Adrenal gland (tissue), 12 donors: ENCODE measurements around the gene ZNF346. TPM values are rescaled to one million over a fixed set of nuclear protein-coding genes. Genes with fewer than 3 reads are reported as not detected.
"Not testable (repeated sequence)": the region's sequence is repeated elsewhere in the genome, so short reads cannot be mapped to it uniquely, and the experiment has no call there.

ENCODE experiments used
- DNase-seq, 7 donors: peaks; one replicate each; pipeline ENCODE4 v3.0.0-alpha.2; 2019 to 2020
- H3K27ac ChIP-seq, 5 donors: fragments of 200-600 bp; sonication (generic) in 4 of 5; 1 replicate in 3 of 5; 2 replicates in 2 of 5; pipeline versions ENCODE4 v1.5.1 to v1.8.0; 2016 to 2020; ENCODE audit warnings: mild to moderate bottlenecking in 1 of 5
- H3K27me3 ChIP-seq: fragments of 200-600 bp; 2 replicates; pipeline ENCODE4 v1.8.0; 2021
- H3K36me3 ChIP-seq, 2 donors: fragments of 200-600 bp; replicated peaks in 1 of 2; 1 replicate in 1 of 2; 2 replicates in 1 of 2; pipeline versions ENCODE4 v1.5.1 to v1.8.0; 2018 to 2022
- H3K4me1 ChIP-seq, 2 donors: fragments of 200-600 bp; replicated peaks in 1 of 2; 1 replicate in 1 of 2; 2 replicates in 1 of 2; pipeline versions ENCODE4 v1.5.1 to v1.8.0; 2018 to 2021
- H3K4me3 ChIP-seq, 4 donors: fragments of 200-600 bp; sonication (generic) in 3 of 4; one replicate each; pipeline ENCODE4 v1.5.1; 2016 to 2018
- H3K9me3 ChIP-seq, 3 donors: fragments of 200-600 bp; sonication (generic) in 1 of 3; replicated peaks in 1 of 3; 1 replicate in 2 of 3; 2 replicates in 1 of 3; pipeline versions ENCODE4 v1.5.1 to v1.8.0; 2016 to 2021
- POLR2A ChIP-seq, 2 donors: fragments of 450-650 bp; IDR thresholded peaks; one replicate each; pipeline ENCODE4 v1.6.1; 2017; ENCODE audit warnings: antibody characterized with exemption in 2 of 2, mild to moderate bottlenecking in 2 of 2, moderate library complexity in 1 of 2
- WGBS, 4 donors: extraction: QIAGEN DNeasy Blood & Tissue Kit in 2 of 4; methylation state at CpG; one replicate each; pipeline versions ENCODE4 v1.1.5 to v1.1.7; 2013 to 2017; 5-methylcytosine and 5-hydroxymethylcytosine counted together
- intact Hi-C, 2 donors: fragments of 100-400 bp; cut with DNase I; formaldehyde crosslinking; loops; one replicate each; pipeline versions ENCODE4 v1.14.1 to v1.15.0; 2022 to 2023
- polyA plus RNA-seq, 3 donors: library from polyadenylated mRNA; stranded (reverse); fragments of 200-250 nt in 2 of 3; fragments of 350-450 nt in 1 of 3; fragmentation: Illumina TruSeq in 1 of 3; extraction: RNeasy Lipid Tissue Mini Kit (QIAGEN cat#74804) in 1 of 3; gene quantifications; one replicate each; pipeline ENCODE4 v1.2.3, GENCODE V29; 2013 to 2014
- total RNA-seq, 9 donors: library from RNA; depleted of rRNA in 4 of 9; stranded (reverse); fragments of >200 nt in 4 of 9; fragments of 120-200 nt in 1 of 9; fragmentation: NEBNext Ultra II Directional in 1 of 9; extraction: Animal tissue kit (Norgen Biotek cat#: 25700) in 1 of 9; gene quantifications; one replicate each; pipeline versions ENCODE4 v1.1.0 to v1.2.4, GENCODE V29; 2013 to 2023
- TF ChIP-seq, protein P1 (sequence below), 6 experiments: fragments of 450-650 bp in 4 of 6; fragments of 200-600 bp in 2 of 6; sonication (generic) in 1 of 6; IDR thresholded peaks; 1 replicate in 5 of 6; 2 replicates in 1 of 6; pipeline versions ENCODE4 v1.5.1 to v1.8.0; 2016 to 2021; ENCODE audit warnings: antibody characterized with exemption in 6 of 6, mild to moderate bottlenecking in 2 of 6, moderate library complexity in 1 of 6
- donor health status: healthy with polysubstance abuse.
- donor health status: Bipolar disorder and iron deficiency.
- donor health status: DM: yes; HTN: yes; CAD: no.
- donor health status: DM: no; HTN: no; CAD: no.
- donor health status: DM: no; HTN: no; CAD: no.
- donor health status: DM: yes; HTN: yes; CAD: no.

The ZNF346 gene
- total and polyA plus RNA-seq, 12 donors: 7.9 to 29.4 (median 17.1) TPM

DNA sequence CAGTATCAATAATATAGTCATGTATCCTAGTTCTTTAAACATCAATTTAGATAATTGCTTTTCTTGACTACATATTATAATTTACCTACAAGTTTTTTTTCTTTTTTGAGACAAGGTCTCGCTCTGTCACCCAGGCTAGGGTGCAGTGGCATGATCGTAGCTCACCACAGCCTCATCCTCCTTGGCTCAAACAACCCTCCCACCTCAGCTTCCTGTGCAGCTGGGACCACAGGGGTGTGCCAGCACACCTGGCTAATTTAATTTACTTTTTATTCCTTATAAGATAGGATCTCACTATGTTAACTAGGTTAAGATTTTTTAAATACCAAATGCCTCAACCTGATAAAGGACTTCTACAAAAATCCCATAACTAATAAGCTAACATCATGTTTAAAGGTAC lies 37.0 kb upstream of the ZNF346 start:
- H3K4me3 ChIP-seq: no peak overlapping the region
- no peak overlapping the region for H3K27ac ChIP-seq
- TF ChIP-seq, protein P1, sequence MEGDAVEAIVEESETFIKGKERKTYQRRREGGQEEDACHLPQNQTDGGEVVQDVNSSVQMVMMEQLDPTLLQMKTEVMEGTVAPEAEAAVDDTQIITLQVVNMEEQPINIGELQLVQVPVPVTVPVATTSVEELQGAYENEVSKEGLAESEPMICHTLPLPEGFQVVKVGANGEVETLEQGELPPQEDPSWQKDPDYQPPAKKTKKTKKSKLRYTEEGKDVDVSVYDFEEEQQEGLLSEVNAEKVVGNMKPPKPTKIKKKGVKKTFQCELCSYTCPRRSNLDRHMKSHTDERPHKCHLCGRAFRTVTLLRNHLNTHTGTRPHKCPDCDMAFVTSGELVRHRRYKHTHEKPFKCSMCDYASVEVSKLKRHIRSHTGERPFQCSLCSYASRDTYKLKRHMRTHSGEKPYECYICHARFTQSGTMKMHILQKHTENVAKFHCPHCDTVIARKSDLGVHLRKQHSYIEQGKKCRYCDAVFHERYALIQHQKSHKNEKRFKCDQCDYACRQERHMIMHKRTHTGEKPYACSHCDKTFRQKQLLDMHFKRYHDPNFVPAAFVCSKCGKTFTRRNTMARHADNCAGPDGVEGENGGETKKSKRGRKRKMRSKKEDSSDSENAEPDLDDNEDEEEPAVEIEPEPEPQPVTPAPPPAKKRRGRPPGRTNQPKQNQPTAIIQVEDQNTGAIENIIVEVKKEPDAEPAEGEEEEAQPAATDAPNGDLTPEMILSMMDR (IDR thresholded peaks at IDR 0.05): no peak
- TF ChIP-seq POLR2A (IDR thresholded peaks at IDR 0.05): no peak
- 65 to 86% (median 72%) methylated on average over 2 of the region's 2 CpGs for WGBS, 4 donors
- no peaks in the 10 kb centered on the region for H3K9me3 ChIP-seq
- H3K27me3 ChIP-seq: no peaks in the 10 kb centered on the region
- peaks cover 0 to 18% of the 10 kb centered on the region in 2 donors for H3K36me3 ChIP-seq
- H3K4me1 ChIP-seq: peaks cover 0 to 7% of the 10 kb centered on the region in 2 donors
- intact Hi-C loops: no loop called here
- DNase-seq: no peak

DNA sequence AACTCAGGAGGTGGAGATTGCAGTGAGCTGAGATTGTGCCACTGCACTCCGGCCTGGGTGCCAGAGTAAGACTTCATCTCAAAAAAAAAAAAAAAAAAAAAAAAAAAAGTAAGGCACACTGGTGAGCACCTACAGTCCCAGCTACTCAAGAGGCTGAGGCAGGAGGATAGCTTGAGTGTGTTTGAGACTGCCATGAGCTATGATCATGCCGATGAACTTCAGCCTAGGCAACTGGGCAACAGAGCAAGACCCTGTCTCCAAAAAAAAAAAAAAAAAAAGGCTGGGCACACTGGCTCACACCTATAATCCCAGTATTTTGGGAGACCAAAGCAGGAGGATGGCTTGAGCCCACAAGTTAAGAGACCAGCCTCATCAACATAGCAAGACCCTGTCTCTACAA lies 36.2 kb upstream of the ZNF346 start:
- intact Hi-C loops: no loop called here
- TF ChIP-seq, protein P1 (IDR thresholded peaks at IDR 0.05): no peak
- no peak for TF ChIP-seq POLR2A (IDR thresholded peaks at IDR 0.05)
- no peak overlapping the region for H3K4me3 ChIP-seq
- no peaks in the 10 kb centered on the region for H3K27me3 ChIP-seq
- peaks cover 0 to 10% of the 10 kb centered on the region in 2 donors for H3K36me3 ChIP-seq
- no peaks in the 10 kb centered on the region for H3K9me3 ChIP-seq
- no peak for DNase-seq
- H3K4me1 ChIP-seq: peaks cover 0 to 7% of the 10 kb centered on the region in 2 donors
- WGBS, 4 donors: 94 to 100% (median 100%) methylated on average over 2 of the region's 2 CpGs
- no peak overlapping the region for H3K27ac ChIP-seq

DNA sequence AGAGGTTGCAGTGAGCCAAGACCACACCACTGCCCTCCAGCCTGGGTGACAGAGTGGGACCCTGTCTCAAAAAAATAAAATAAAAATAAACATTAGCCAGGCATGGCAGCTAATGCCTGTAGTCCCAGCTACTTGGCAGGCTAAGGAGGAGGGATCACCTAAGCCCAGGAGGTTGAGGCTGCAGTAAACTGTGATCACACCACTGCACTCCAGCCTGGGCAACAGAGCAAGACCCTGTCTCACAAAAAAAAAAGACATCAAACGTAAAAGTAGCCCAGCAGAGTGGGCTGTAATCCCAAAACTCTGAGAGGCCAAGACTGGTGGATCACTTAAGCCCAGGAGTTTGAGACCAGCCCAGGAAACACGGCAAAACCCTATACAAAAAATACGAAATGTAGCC lies 34.9 kb upstream of the ZNF346 start:
- H3K4me1 ChIP-seq: peaks cover 4 to 11% of the 10 kb centered on the region in 2 donors
- H3K9me3 ChIP-seq: no peaks in the 10 kb centered on the region
- no peaks in the 10 kb centered on the region for H3K27me3 ChIP-seq
- H3K36me3 ChIP-seq: no peaks in the 10 kb centered on the region
- H3K4me3 ChIP-seq: no peak overlapping the region
- intact Hi-C loops: no loop called here
- H3K27ac ChIP-seq: no peak overlapping the region
- DNase-seq: no peak
- 89 to 97% (median 92%) methylated on average over 3 of the region's 3 CpGs for WGBS, 4 donors
- TF ChIP-seq, protein P1 (IDR thresholded peaks at IDR 0.05): no peak
- no peak for TF ChIP-seq POLR2A (IDR thresholded peaks at IDR 0.05)

DNA sequence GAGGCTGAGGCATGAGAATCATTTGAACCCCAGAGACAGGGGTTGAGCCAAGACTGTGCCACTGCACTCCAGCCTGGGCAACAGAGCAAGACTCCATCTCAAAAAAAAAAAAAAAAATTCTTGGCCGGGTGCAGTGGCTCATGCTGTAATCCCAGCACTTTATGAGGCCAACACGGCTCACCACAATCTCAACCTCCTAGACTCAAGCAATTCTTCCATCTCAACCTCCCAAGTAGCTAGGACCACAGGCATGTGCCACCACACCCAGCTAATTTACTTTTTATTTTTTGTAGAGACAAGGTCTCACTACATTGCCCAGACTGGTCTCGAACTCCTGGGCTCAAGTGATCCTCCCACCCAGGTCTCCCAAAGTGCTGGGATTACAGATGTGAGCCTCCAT lies 29.4 kb upstream of the ZNF346 start:
- H3K4me3 ChIP-seq, H3K9me3 ChIP-seq, intact Hi-C loops, H3K36me3 ChIP-seq, H3K27me3 ChIP-seq: not testable (repeated sequence)
- Histone ChIP-seq H3K27ac (peak overlapping the region in 4 of 5 donors; percentile 52 to 89 (median 82)), H3K4me1 (peaks cover 42 to 48% of the 10 kb centered on the region in 2 donors)
- WGBS, 4 donors: 77 to 95% (median 83%) methylated on average over 3 of the region's 3 CpGs
- DNase-seq: peak in 1 of 7 donors; percentile 31

DNA sequence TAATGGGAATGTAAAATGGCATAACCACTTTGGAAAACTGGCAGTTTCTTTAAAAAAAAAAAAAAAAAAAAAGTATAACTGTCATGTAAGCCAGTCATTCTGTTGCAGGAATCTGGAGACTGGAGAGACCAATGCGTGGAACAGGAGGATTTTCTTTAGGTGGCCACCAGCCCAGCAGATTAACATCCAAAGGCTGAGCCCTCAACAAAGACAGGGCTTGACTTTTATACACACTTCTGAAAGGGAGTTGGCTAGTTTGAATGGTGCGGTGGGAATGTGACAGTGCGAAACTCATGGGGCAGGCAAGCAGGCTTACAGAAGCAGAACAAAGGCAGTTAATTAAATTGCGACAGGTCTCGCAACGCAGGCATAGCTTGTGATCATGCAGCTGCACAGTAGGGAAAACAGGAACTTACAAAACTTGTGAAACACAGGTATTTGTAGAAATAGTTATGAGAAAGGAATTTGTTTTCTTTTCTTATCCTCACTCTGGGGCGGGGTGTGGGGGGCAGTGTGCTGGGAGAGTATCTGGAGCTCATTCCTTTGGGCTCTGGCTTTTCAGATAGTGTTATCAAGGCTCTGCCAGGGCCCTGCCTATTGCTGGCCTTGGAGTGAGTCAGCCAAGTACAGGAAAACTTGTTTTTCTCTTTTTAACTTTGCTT lies 27.9 kb upstream of the ZNF346 start:
- Histone ChIP-seq H3K36me3 (no peaks in the 10 kb centered on the region), H3K27me3 (no peaks in the 10 kb centered on the region), H3K4me1 (peaks cover 42 to 48% of the 10 kb centered on the region in 2 donors), H3K9me3 (no peaks in the 10 kb centered on the region), H3K4me3 (no peak overlapping the region), H3K27ac (peak overlapping the region; percentile 79 to 91 (median 89))
- 27 to 58% (median 35%) methylated on average over 7 of the region's 7 CpGs for WGBS, 4 donors
- intact Hi-C loops: no loop called here
- DNase-seq: peak; percentile 53 to 90 (median 88)
- peak in 1 of 2 donors; percentile 63 for TF ChIP-seq POLR2A (IDR thresholded peaks at IDR 0.05)
- TF ChIP-seq, protein P1 (IDR thresholded peaks at IDR 0.05): no peak
